ENCODE data around the gene PTPN7.

Gene PTPN7

DNA sequence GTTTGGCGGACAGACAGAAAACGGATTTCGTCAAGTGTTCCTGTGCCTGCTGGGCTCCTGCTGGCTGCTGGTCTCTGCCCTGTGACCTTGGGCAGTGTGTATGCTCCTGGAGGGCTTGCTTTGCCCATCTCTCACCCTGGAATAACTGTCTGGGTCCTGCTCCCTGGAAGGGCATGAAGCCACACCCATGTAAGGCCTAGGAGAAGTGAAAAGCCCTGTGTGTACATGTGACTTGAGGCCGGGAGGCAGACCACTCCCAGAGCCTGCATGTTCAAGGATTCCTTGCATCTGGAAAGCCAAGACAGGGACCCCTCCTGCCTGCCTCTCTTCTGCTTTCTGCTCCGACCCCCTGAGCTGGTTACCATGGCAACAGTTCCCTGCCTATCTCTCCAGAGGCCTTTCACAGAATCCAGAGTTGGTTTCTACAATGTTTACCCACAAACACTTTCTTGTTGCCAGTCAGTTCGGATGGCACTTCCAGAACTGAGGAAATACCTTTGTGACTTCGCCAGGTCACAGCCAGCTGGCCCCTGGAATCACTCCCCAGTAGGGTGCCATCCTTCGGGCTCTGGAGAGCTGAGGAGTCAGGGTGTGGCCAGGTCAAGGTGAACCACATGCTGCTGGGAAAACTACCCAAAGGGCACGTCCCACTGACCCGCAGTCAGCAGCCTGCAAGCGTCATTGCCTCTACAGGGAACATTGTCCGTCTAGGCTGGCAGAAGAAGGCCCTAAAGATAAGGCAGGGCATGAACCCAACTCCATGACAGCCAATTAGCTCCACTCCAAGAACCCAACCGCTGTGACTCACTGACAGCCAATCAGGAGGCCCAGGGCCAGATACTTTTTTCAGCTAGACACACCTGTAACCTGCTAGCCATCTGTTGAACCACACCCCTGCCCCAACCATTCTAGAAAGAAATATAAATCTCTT, 52.3 kb downstream of the PTPN7 start:
- H3K4me3 ChIP-seq (ENCODE audit: low read depth, low read length): no peak overlapping the region
- no peaks in the 10 kb centered on the region for H3K36me3 ChIP-seq
- no peaks in the 10 kb centered on the region for H3K9me3 ChIP-seq
- DNase-seq: peak; percentile 27
- H3K27me3 ChIP-seq: no peaks in the 10 kb centered on the region
- H3K4me1 ChIP-seq: peaks cover 18% of the 10 kb centered on the region
- TF ChIP-seq, protein P1, sequence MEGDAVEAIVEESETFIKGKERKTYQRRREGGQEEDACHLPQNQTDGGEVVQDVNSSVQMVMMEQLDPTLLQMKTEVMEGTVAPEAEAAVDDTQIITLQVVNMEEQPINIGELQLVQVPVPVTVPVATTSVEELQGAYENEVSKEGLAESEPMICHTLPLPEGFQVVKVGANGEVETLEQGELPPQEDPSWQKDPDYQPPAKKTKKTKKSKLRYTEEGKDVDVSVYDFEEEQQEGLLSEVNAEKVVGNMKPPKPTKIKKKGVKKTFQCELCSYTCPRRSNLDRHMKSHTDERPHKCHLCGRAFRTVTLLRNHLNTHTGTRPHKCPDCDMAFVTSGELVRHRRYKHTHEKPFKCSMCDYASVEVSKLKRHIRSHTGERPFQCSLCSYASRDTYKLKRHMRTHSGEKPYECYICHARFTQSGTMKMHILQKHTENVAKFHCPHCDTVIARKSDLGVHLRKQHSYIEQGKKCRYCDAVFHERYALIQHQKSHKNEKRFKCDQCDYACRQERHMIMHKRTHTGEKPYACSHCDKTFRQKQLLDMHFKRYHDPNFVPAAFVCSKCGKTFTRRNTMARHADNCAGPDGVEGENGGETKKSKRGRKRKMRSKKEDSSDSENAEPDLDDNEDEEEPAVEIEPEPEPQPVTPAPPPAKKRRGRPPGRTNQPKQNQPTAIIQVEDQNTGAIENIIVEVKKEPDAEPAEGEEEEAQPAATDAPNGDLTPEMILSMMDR (IDR thresholded peaks at IDR 0.05; ENCODE audit: low read depth, low read length): no peak

DNA sequence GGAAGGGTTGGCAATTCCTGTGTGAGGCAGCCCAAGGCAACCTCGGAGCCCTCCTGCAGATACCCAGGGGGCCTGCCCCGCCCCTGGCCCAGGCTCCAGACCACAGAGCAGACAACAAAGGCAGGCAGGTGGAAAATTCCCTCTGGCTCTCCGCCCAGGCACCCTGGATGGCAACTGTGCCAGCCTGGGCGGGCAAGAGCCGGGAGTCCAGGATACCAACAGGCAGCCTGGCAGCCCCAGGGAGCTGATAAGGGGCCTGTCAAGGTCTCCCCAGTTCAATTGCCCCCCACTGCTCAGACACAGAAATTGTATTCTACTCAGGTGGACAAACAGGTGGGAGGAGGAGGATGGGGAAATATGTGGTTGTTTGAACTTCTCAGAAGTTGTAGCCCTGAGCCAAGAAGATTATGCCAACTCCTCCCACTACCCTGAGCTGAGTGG, 53.1 kb downstream of the PTPN7 start:
- peaks cover 18% of the 10 kb centered on the region for H3K4me1 ChIP-seq
- no peak overlapping the region for H3K4me3 ChIP-seq (ENCODE audit: low read depth, low read length)
- TF ChIP-seq, protein P1 (IDR thresholded peaks at IDR 0.05; ENCODE audit: low read depth, low read length): no peak
- H3K9me3 ChIP-seq: no peaks in the 10 kb centered on the region
- no peak for DNase-seq
- no peaks in the 10 kb centered on the region for H3K36me3 ChIP-seq
- no peaks in the 10 kb centered on the region for H3K27me3 ChIP-seq

DNA sequence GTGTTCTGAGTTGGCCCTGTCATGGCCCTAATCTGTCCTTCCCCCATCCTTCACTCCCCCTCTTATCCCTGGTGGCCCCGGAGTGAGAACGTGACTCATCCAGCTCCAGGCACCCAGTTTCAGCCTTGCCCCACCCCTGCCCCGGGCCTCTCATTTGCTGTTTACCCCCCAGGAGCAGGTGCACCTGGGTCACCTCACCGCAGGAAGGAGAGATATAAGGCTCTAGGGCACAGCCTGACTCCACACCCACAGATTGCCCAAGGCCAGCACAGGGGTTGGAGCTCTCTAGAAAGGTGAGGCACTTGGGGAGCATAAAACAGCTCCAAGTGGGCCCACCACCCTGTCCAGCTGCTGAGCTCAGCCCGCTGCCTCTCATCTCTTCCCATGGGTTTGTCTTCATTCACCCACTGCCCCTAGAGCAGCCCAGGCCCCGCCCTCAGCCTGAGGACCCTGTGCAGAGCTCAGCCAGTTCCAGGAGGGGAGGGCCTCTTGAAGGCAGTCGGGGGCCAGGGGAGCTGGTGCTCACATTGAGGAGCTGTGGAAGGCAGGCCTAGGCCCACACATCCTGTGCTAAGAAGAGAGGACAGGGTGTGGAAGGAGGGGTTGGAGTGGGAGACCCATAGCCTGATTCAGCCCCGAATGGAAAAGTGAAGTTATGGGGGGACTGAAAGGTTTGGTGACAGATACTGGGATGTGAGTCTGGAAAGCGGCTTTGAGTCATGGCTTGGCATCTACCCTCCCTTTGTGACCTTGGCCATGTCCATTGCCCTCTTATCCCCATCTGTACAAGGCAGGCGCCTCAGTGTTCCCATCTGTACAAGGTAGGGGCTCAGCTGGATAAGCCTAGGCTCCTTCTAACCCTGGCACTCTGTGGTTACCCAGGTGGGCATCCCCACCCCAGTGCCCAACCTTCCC, 53.8 kb downstream of the PTPN7 start:
- H3K36me3 ChIP-seq: no peaks in the 10 kb centered on the region
- TF ChIP-seq, protein P1 (IDR thresholded peaks at IDR 0.05; ENCODE audit: low read depth, low read length): no peak
- peaks cover 18% of the 10 kb centered on the region for H3K4me1 ChIP-seq
- no peak overlapping the region for H3K4me3 ChIP-seq (ENCODE audit: low read depth, low read length)
- no peaks in the 10 kb centered on the region for H3K27me3 ChIP-seq
- no peak for DNase-seq
- no peaks in the 10 kb centered on the region for H3K9me3 ChIP-seq

DNA sequence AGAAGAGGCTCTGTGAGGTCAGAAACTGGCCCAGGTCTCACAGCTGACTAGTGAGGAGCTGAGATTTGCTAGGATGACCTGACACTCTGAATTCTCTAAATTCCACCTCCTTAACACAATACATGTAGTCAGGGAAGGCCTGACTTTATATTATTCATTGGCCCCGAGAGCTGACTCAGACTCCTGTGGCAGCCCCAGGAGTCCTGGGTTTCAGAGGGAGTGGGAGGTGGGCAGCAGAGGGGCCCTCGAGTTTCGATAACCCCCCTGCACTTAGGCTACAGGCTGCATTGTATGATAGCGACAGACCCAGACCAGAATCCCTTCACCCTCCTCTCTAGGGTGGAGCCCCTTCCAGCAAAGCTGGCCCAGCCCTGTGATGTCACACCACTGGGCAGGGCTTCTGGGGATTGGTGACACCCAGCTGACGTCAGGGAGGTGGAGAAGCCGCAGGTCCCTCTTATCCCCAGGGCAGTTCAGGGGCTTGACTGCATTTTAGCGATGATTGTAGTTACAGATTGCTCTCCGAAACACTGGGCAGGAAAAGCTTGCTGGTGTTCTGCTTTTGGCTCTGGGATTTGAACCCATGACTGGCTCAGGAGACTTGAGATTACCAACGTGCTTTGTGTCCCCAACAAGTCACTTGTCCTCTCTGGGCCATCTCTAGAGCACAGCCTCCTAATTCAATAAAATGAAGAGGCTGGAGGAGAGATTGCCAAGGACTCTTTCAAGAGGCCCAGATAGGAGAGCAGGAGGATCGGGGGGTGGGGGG, 54.6 kb downstream of the PTPN7 start:
- Histone ChIP-seq H3K36me3 (no peaks in the 10 kb centered on the region), H3K4me3 (ENCODE audit: low read depth, low read length) (no peak overlapping the region), H3K27me3 (no peaks in the 10 kb centered on the region), H3K4me1 (peaks cover 18% of the 10 kb centered on the region), H3K9me3 (no peaks in the 10 kb centered on the region)
- peak; percentile 77 for DNase-seq
- TF ChIP-seq, protein P1 (IDR thresholded peaks at IDR 0.05; ENCODE audit: low read depth, low read length): no peak

DNA sequence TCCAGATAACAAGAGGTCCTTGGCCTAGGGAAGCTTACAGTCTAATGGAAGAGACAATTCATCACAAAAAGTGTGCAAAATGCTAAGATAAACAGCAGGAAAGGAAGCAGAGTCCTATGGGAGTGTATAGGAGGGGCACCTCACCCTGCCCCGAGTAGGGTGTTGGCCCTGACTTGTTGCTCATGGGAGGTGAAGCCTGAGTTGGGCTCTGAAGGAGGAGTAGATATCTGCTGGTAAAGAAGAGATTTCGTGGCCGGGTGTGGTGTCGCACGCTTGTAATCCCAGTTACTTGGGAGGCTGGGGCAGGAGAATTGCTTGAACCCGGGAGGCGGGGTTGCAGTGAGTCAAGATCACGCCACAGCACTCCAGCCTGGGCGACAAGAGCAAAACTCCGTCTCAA, 56.3 kb downstream of the PTPN7 start:
- no peaks in the 10 kb centered on the region for H3K9me3 ChIP-seq
- no peak for DNase-seq
- H3K27me3 ChIP-seq: no peaks in the 10 kb centered on the region
- no peaks in the 10 kb centered on the region for H3K36me3 ChIP-seq
- no peak overlapping the region for H3K4me3 ChIP-seq (ENCODE audit: low read depth, low read length)
- peaks cover 18% of the 10 kb centered on the region for H3K4me1 ChIP-seq
- TF ChIP-seq, protein P1 (IDR thresholded peaks at IDR 0.05; ENCODE audit: low read depth, low read length): no peak

Measured in BE2C (cell line).